Right cardiac atrium (tissue), 5 donors: ENCODE results near the gene STK11. TPM values are rescaled to one million over a fixed set of nuclear protein-coding genes. Genes with fewer than 3 reads are reported as not detected.

Experiments
- ATAC-seq, 2 donors: fragments of 200-7000 bp; cut with Tn5 transposase; one replicate each; pipeline versions ENCODE4 v1.8.0 to v1.9.1; 2020; ENCODE audit warnings: moderate library complexity in 2 of 2, mild to moderate bottlenecking in 1 of 2
- DNase-seq, 3 donors: peaks; one replicate each; pipeline ENCODE4 v3.0.0-alpha.2; 2020
- H3K27ac ChIP-seq: one replicate; pipeline ENCODE4 v1.5.1; 2013; ENCODE audit warnings: mild to moderate bottlenecking, low read length, control low read depth, moderate library complexity
- H3K27me3 ChIP-seq: one replicate; pipeline ENCODE4 v1.6.1; 2013; ENCODE audit not compliant: control insufficient read depth, insufficient read depth
- H3K4me1 ChIP-seq: one replicate; pipeline ENCODE4 v1.6.1; 2013; ENCODE audit warnings: low read length; ENCODE audit not compliant: control insufficient read depth, insufficient read depth
- H3K4me3 ChIP-seq: one replicate; pipeline ENCODE4 v1.5.1; 2013; ENCODE audit warnings: low read length, control low read depth
- H3K9me3 ChIP-seq: one replicate; pipeline ENCODE4 v1.6.1; 2013; ENCODE audit warnings: low read length; ENCODE audit not compliant: control insufficient read depth
- WGBS: extraction: QIAGEN DNeasy Blood & Tissue Kit; methylation state at CpG from one replicate; pipeline ENCODE4 v1.1.7; 2013; 5-methylcytosine and 5-hydroxymethylcytosine counted together
- intact Hi-C, 4 donors: fragments of 100-400 bp; cut with DNase I; formaldehyde crosslinking; loops; one replicate each; pipeline versions ENCODE4 v1.11.0 to v1.14.0; 2022 to 2023
- polyA plus RNA-seq: library from polyadenylated mRNA; stranded (reverse); fragments of 200-250 nt; gene quantifications from one replicate; pipeline ENCODE4 v1.2.3, GENCODE V29; 2013
- total RNA-seq, 4 donors: library from RNA; stranded (reverse); fragmentation: NEBNext Ultra II Directional; extraction: Animal tissue kit (Norgen Biotek cat#: 25700); gene quantifications; one replicate each; pipeline ENCODE4 v1.2.1, GENCODE V29; 2021
- donor health status: healthy with polysubstance abuse.
- donor health status: DM: no; HTN: yes; CAD: no.
- donor health status: DM: no; HTN: no; CAD: no.
- donor health status: DM: no; HTN: yes; CAD: no; lungs with severe emphysema.
- donor health status: DM: yes; HTN: yes; CAD: no.

STK11 gene
- total and polyA plus RNA-seq, 5 donors = 56.9 to 64.5 (median 57.8) TPM

GRCh38 chr19:1251330-1252220 lies 46.0 kb downstream of the STK11 start:
- H3K4me3 ChIP-seq = peak overlapping the region; percentile 68
- intact Hi-C loops = no loop called here
- H3K27me3 ChIP-seq = no peaks in the 10 kb centered on the region
- ATAC-seq (no peak), DNase-seq (peak; percentile 78 to 93 (median 93))
- peak overlapping the region; percentile 98 for H3K27ac ChIP-seq
- 4% methylated on average over 41 of the region's 41 CpGs for WGBS
- H3K9me3 ChIP-seq = no peaks in the 10 kb centered on the region
- H3K4me1 ChIP-seq = peaks cover 15% of the 10 kb centered on the region

- DNase-seq = peak; percentile 96 to 98 (median 97)
- intact Hi-C loops = no loop called here
- Histone ChIP-seq H3K9me3 (no peaks in the 10 kb centered on the region), H3K27me3 (no peaks in the 10 kb centered on the region), H3K27ac (peak overlapping the region; percentile 98), H3K4me1 (peaks cover 15% of the 10 kb centered on the region), H3K4me3 (peak overlapping the region; percentile 68)
- WGBS = 1% methylated on average over 30 of the region's 30 CpGs
- ATAC-seq = peak; percentile 56 to 62
These were observed 46.7 kb downstream of the STK11 start for GRCh38 chr19:1252221-1252820.

- DNase-seq = peak; percentile 94 to 97 (median 96)
- Histone ChIP-seq H3K27ac (peak overlapping the region; percentile 98), H3K4me3 (peak overlapping the region; percentile 68), H3K9me3 (no peaks in the 10 kb centered on the region), H3K27me3 (no peaks in the 10 kb centered on the region), H3K4me1 (peaks cover 13% of the 10 kb centered on the region)
- intact Hi-C loops = no loop called here
- under 1% methylated on average over 26 of the region's 26 CpGs for WGBS
- peak; percentile 58 to 64 for ATAC-seq
These were observed 47.4 kb downstream of the STK11 start for GRCh38 chr19:1252821-1253513.

GRCh38 chr19:1253514-1254080 lies 48.0 kb downstream of the STK11 start:
- peak in 1 of 2 donors; percentile 28 for ATAC-seq

GRCh38 chr19:1254081-1254527 lies 48.5 kb downstream of the STK11 start:
- WGBS = 70% methylated on average over 37 of the region's 37 CpGs
- intact Hi-C loops = no loop called here
- peak; percentile 50 to 79 (median 74) for DNase-seq

More at GRCh38 chr19:1253514-1254080, 48.0 kb downstream of the STK11 start:
- peak overlapping the region; percentile 98 for H3K27ac ChIP-seq
- WGBS = 32% methylated on average over 23 of the region's 23 CpGs
- no peaks in the 10 kb centered on the region for H3K27me3 ChIP-seq
- peak overlapping the region; percentile 68 for H3K4me3 ChIP-seq
- peaks cover 13% of the 10 kb centered on the region for H3K4me1 ChIP-seq
- intact Hi-C loops = no loop called here
- H3K9me3 ChIP-seq = no peaks in the 10 kb centered on the region
- DNase-seq = peak in 1 of 3 donors; percentile 78

GRCh38 chr19:1254530-1255185 lies 49.1 kb downstream of the STK11 start:
- DNase-seq (no peak), ATAC-seq (no peak)
- intact Hi-C loops = no loop called here
- Histone ChIP-seq H3K27me3 (no peaks in the 10 kb centered on the region), H3K4me3 (no peak overlapping the region), H3K27ac (peak overlapping the region; percentile 98), H3K9me3 (no peaks in the 10 kb centered on the region), H3K4me1 (peaks cover 13% of the 10 kb centered on the region)
- 80% methylated on average over 20 of the region's 20 CpGs for WGBS

More at GRCh38 chr19:1254081-1254527, 48.5 kb downstream of the STK11 start:
- H3K27me3 ChIP-seq = no peaks in the 10 kb centered on the region
- H3K27ac ChIP-seq = peak overlapping the region; percentile 98
- H3K9me3 ChIP-seq = no peaks in the 10 kb centered on the region
- peak overlapping the region; percentile 68 for H3K4me3 ChIP-seq
- H3K4me1 ChIP-seq = peaks cover 13% of the 10 kb centered on the region
- no peak for ATAC-seq

GRCh38 chr19:1255186-1256161 lies 49.9 kb downstream of the STK11 start:
- intact Hi-C loops = no loop called here
- Histone ChIP-seq H3K27me3 (no peaks in the 10 kb centered on the region), H3K9me3 (no peaks in the 10 kb centered on the region), H3K4me1 (peaks cover 13% of the 10 kb centered on the region), H3K27ac (peak overlapping the region; percentile 98), H3K4me3 (no peak overlapping the region)
- no peak for ATAC-seq
- no peak for DNase-seq
- WGBS = 85% methylated on average over 52 of the region's 52 CpGs

- Histone ChIP-seq H3K4me3 (no peak overlapping the region), H3K9me3 (no peaks in the 10 kb centered on the region), H3K4me1 (peaks cover 16% of the 10 kb centered on the region), H3K27me3 (no peaks in the 10 kb centered on the region), H3K27ac (no peak overlapping the region)
- ATAC-seq = no peak
- DNase-seq = no peak
- intact Hi-C loops = no loop called here
- WGBS = 79% methylated on average over 46 of the region's 46 CpGs
These were observed 51.3 kb downstream of the STK11 start for GRCh38 chr19:1256646-1257474.
